SU-DHL-6 (cell line): ENCODE results near the gene DOCK10.

Source experiments
- CTCF ChIP-seq: fragments of 200-600 bp; sonication (generic); IDR thresholded peaks from one replicate; pipeline ENCODE4 v1.5.1; 2017; ENCODE audit warnings: antibody characterized with exemption, mild to moderate bottlenecking, low read length, moderate library complexity; ENCODE audit not compliant: insufficient read depth, poor library complexity, severe bottlenecking
- EZH2phosphoT487 ChIP-seq: fragments of 200-600 bp; sonication (generic), shearing (Covaris generic); conservative IDR thresholded peaks from 2 replicates; pipeline ENCODE4 v1.6.1; 2018; ENCODE audit warnings: mild to moderate bottlenecking, antibody characterized with exemption, low read length, moderate library complexity, mixed read lengths

- TF ChIP-seq CTCF, result no peak
- no peak for TF ChIP-seq EZH2phosphoT487
Observed at GRCh38 chr2:225069477-225069876, 27.2 kb upstream of the DOCK10 start.
